T-helper 1 cell treated with Interleukin-12 subunit alpha and Interleukin-12 subunit beta and Interleukin-4 antibody, amounts not matched to agents 30 μg/mL and 1 μg/mL, for 36 hours (primary cell): Measurements from ENCODE around the gene GAL3ST2.
"Not testable (repeated sequence)": the region's sequence is repeated elsewhere in the genome, so short reads cannot be mapped to it uniquely, and the experiment has no call there.

Experiments used
- H3K27ac Mint-ChIP-seq: one replicate; pipeline ENCODE4 v1.8.0; 2021; ENCODE audit warnings: mild to moderate bottlenecking, mixed read lengths
- H3K27me3 Mint-ChIP-seq: one replicate; pipeline ENCODE4 v1.8.0; 2021; ENCODE audit warnings: low read depth, mixed read lengths
- H3K36me3 Mint-ChIP-seq: one replicate; pipeline ENCODE4 v1.8.0; 2021; ENCODE audit warnings: low read depth, mixed read lengths
- H3K4me1 Mint-ChIP-seq: one replicate; pipeline ENCODE4 v1.8.0; 2021; ENCODE audit warnings: low read depth, mixed read lengths
- H3K4me3 Mint-ChIP-seq: one replicate; pipeline ENCODE4 v1.8.0; 2021; ENCODE audit warnings: mild to moderate bottlenecking, moderate library complexity, mixed read lengths
- H3K9me3 Mint-ChIP-seq: one replicate; pipeline ENCODE4 v1.8.0; 2021; ENCODE audit warnings: mixed read lengths

The GAL3ST2 gene

GRCh38 chr2:241741016-241741415 is 35.6 kb upstream of the GAL3ST2 start:
- Mint-ChIP-seq H3K9me3 (no peaks in the 10 kb centered on the region), H3K27ac (no peak overlapping the region), H3K4me3 (no peak overlapping the region), H3K36me3 (peaks cover 11% of the 10 kb centered on the region), H3K4me1 (peaks cover 20% of the 10 kb centered on the region), H3K27me3 (no peaks in the 10 kb centered on the region)

GRCh38 chr2:241742320-241742939 is 34.2 kb upstream of the GAL3ST2 start:
- Mint-ChIP-seq H3K4me1 (peaks cover 17% of the 10 kb centered on the region), H3K9me3 (no peaks in the 10 kb centered on the region), H3K36me3 (peaks cover 16% of the 10 kb centered on the region), H3K27ac (no peak overlapping the region), H3K4me3 (no peak overlapping the region), H3K27me3 (no peaks in the 10 kb centered on the region)

- peaks cover 16% of the 10 kb centered on the region for H3K36me3 Mint-ChIP-seq
- H3K9me3 Mint-ChIP-seq, H3K27me3 Mint-ChIP-seq, H3K4me3 Mint-ChIP-seq, H3K27ac Mint-ChIP-seq: not testable (repeated sequence)
- peaks cover 17% of the 10 kb centered on the region for H3K4me1 Mint-ChIP-seq
Measured at GRCh38 chr2:241743008-241743407, 33.6 kb upstream of the GAL3ST2 start.

DNA sequence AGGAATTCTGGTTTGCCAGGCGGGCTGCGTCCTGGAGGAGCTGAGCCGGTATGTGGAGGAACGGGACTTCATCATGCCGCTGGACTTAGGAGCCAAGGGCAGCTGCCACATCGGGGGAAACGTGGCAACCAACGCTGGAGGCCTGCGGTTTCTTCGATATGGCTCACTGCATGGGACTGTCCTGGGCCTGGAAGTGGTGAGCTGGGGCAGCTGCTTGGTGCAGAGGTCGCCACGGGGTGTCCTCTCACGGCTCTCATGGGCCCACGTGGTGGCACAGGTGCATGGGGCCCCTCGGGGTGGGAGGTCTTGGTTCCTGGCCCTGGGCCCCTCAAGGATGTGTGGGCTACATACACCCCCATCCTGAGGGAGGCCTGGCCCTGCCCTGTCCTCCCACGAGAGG is 33.0 kb upstream of the GAL3ST2 start:
- Mint-ChIP-seq H3K27me3 (no peaks in the 10 kb centered on the region), H3K36me3 (peaks cover 13% of the 10 kb centered on the region), H3K4me3 (no peak overlapping the region), H3K4me1 (peaks cover 15% of the 10 kb centered on the region), H3K9me3 (no peaks in the 10 kb centered on the region), H3K27ac (no peak overlapping the region)

DNA sequence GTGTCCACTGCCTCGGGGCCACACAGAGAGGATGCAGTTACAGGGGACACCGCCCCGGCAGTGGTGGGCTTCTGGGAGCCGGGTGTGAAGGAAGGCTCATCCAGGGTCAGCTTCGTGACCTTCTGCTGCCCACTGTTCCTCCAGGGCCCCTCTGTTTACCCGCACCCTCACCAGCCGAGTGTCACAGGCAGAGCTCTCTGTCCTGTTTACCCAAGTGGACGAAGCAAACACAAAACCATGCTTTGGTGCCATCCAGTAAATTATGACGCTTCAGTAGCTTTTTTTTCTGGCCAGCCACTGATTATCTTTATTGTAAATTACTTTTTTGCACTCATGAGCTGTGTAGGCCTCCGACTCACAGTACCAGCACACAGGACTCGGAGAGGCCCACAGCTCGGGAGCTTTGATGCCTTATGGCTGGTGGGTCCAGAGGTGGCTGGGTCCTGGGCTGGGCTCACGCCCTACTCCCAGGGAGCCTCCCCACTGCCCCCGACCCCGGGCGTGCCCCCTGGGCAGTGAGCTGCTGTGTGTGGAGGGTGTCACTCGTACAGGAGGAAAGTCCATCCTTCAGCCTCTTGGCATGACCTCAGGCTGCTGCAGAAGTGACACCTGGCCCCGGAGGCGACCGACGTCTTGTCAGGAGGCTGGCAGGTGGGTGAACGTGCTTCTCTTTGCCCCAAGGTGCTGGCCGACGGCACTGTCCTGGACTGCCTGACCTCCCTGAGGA is 32.4 kb upstream of the GAL3ST2 start:
- Mint-ChIP-seq H3K36me3 (peaks cover 12% of the 10 kb centered on the region), H3K9me3 (no peaks in the 10 kb centered on the region), H3K27ac (no peak overlapping the region), H3K4me3 (no peak overlapping the region), H3K4me1 (peaks cover 13% of the 10 kb centered on the region), H3K27me3 (no peaks in the 10 kb centered on the region)

- no peak overlapping the region for H3K27ac Mint-ChIP-seq
- no peaks in the 10 kb centered on the region for H3K9me3 Mint-ChIP-seq
- H3K36me3 Mint-ChIP-seq: peaks cover 12% of the 10 kb centered on the region
- H3K27me3 Mint-ChIP-seq: no peaks in the 10 kb centered on the region
- H3K4me1 Mint-ChIP-seq: peaks cover 6% of the 10 kb centered on the region
- H3K4me3 Mint-ChIP-seq: no peak overlapping the region
Measured at GRCh38 chr2:241745276-241745675, 31.3 kb upstream of the GAL3ST2 start.

DNA sequence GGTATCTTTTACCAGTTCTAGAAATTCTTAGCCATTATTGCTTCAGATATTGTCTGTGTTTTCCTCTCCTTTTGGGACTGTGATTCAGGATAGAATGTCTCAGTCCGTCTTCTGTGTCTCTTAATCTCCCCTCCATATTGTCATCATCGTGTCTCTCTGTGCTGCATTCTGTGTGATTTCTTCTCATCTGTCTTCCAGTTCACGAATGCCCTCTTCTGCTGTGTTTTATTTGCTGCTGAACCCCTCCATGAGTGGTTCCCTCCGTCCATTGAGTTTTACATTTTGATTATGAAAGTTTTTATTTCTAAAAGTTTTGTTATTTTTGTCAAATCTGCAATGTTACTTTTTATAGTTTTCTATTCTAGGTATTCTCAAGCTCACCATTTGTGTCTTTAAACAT is 30.5 kb upstream of the GAL3ST2 start:
- no peak overlapping the region for H3K4me3 Mint-ChIP-seq
- H3K36me3 Mint-ChIP-seq: peaks cover 12% of the 10 kb centered on the region
- H3K4me1 Mint-ChIP-seq: peaks cover 4% of the 10 kb centered on the region
- H3K27ac Mint-ChIP-seq: no peak overlapping the region
- H3K9me3 Mint-ChIP-seq: no peaks in the 10 kb centered on the region
- no peaks in the 10 kb centered on the region for H3K27me3 Mint-ChIP-seq

DNA sequence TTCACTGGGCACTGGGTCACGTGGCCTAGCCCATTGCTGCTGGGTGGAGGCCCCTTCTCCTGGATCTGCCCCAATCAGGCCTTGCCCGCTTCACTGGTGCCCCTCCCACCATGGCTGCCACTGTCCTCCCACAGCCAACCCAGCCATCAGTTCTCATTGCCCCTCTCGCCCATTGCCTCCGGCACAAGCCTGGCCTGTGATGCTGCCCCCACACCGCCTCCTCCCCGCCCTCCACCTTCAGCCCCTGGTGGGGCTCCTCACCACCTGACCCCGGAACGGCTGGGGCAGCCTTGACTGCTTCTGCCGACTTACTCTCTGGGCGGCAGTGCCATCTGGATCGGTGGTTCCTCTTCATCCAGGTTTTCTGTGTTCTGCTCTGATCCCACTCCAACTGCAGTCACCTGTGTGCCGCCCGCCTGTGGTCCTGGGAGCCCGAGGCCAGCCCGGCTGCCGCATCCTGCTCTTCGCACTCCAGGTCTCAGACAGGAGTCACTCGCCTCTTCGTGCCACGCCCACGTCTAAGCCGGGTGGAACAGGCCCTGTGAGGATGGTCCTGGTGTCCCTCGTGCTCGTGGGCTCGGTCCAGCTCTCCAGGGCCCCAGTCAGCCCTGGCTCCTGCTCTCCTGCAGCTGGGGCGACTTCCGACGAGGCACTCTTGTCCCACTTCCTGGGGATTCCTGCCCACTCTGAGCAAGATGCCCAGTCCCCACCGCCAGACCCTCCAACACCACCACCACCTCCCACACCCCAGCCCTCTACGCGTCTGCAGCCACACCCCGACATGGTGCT is 28.0 kb upstream of the GAL3ST2 start:
- no peaks in the 10 kb centered on the region for H3K4me1 Mint-ChIP-seq
- no peaks in the 10 kb centered on the region for H3K27me3 Mint-ChIP-seq
- H3K9me3 Mint-ChIP-seq: no peaks in the 10 kb centered on the region
- H3K36me3 Mint-ChIP-seq: peaks cover 12% of the 10 kb centered on the region
- H3K27ac Mint-ChIP-seq: no peak overlapping the region
- H3K4me3 Mint-ChIP-seq: no peak overlapping the region

- no peak overlapping the region for H3K4me3 Mint-ChIP-seq
- no peak overlapping the region for H3K27ac Mint-ChIP-seq
- no peaks in the 10 kb centered on the region for H3K4me1 Mint-ChIP-seq
- H3K27me3 Mint-ChIP-seq: no peaks in the 10 kb centered on the region
- peaks cover 12% of the 10 kb centered on the region for H3K36me3 Mint-ChIP-seq
- H3K9me3 Mint-ChIP-seq: no peaks in the 10 kb centered on the region
Measured at GRCh38 chr2:241750076-241750840, 26.4 kb upstream of the GAL3ST2 start.

GRCh38 chr2:241751152-241751551 is 25.5 kb upstream of the GAL3ST2 start:
- H3K36me3 Mint-ChIP-seq: peaks cover 3% of the 10 kb centered on the region
- no peak overlapping the region for H3K4me3 Mint-ChIP-seq
- no peaks in the 10 kb centered on the region for H3K9me3 Mint-ChIP-seq
- H3K27ac Mint-ChIP-seq: no peak overlapping the region
- H3K27me3 Mint-ChIP-seq: no peaks in the 10 kb centered on the region
- no peaks in the 10 kb centered on the region for H3K4me1 Mint-ChIP-seq

DNA sequence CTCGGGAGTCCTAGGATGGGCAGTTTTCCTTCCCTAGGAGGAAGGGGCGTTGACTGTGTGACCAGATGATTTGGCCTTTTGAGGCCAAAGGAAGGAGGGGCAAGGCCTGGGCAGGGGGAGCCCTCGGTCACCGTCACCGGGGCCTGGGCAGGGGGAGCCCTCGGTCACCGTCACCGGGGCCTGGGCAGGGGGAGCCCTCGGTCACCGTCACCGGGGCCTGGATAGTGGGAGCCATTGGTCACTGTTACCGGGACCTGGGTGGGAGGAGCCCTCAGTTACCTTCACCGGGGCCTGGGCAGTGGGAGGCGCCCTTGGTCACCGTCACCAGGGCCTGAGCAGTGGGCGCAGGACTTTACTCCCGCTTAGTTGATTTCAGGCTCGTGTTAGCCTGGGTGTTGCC is 24.8 kb upstream of the GAL3ST2 start:
- Mint-ChIP-seq H3K27ac (no peak overlapping the region), H3K27me3 (no peaks in the 10 kb centered on the region), H3K36me3 (peaks cover 3% of the 10 kb centered on the region), H3K9me3 (no peaks in the 10 kb centered on the region), H3K4me1 (no peaks in the 10 kb centered on the region), H3K4me3 (no peak overlapping the region)

DNA sequence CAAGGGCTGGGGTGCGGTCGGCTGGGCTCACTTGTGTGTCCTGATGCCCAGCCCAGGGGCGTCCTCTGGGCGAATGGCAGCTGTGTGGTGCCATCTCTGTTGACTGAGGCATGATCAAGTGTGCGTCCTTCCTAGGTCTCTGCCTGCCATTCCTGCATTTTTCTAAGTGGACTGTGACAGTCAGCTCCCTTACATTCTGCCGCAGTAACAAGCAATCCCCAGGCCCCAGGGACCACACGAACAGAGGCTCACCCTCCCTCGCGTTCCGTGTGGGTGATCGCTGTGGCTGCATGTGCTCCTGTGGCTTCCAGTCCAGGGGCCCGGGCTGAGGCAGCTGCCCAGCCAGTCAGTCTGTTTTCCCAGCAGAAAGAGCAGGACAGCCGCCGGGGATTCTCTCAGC is 24.4 kb upstream of the GAL3ST2 start:
- Mint-ChIP-seq H3K27ac (no peak overlapping the region), H3K9me3 (no peaks in the 10 kb centered on the region), H3K4me1 (no peaks in the 10 kb centered on the region), H3K36me3 (no peaks in the 10 kb centered on the region), H3K27me3 (no peaks in the 10 kb centered on the region), H3K4me3 (no peak overlapping the region)

DNA sequence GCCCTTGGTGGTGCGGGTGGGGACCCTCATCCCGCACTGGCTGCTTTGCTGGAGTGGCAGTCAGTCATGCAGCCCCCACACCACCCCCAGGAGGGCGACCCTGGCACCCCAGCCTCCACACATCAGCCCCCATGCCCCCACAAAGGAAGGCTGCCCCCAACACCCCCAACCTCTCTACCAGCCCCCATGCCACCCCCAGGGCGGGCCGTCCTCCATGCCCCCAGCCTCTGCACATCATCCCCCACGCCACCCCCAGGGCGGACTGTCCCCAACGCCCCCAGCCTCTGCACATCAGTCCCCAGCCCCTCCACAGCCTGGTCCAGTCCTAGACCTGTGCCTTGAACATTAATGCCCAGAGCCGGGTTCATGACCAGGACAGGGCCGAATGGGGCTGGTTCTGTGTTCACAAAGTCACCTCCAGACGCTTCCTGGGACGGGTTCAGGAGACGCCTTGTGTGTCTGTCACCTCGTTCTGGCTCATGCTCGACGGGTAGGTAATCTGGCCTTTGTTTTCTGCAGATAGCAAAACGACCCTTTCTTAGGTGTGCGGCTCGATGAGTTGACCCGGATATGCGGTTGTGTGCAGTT is 23.8 kb upstream of the GAL3ST2 start:
- no peaks in the 10 kb centered on the region for H3K9me3 Mint-ChIP-seq
- H3K4me1 Mint-ChIP-seq: no peaks in the 10 kb centered on the region
- H3K27ac Mint-ChIP-seq: no peak overlapping the region
- no peaks in the 10 kb centered on the region for H3K27me3 Mint-ChIP-seq
- H3K36me3 Mint-ChIP-seq: no peaks in the 10 kb centered on the region
- H3K4me3 Mint-ChIP-seq: no peak overlapping the region

DNA sequence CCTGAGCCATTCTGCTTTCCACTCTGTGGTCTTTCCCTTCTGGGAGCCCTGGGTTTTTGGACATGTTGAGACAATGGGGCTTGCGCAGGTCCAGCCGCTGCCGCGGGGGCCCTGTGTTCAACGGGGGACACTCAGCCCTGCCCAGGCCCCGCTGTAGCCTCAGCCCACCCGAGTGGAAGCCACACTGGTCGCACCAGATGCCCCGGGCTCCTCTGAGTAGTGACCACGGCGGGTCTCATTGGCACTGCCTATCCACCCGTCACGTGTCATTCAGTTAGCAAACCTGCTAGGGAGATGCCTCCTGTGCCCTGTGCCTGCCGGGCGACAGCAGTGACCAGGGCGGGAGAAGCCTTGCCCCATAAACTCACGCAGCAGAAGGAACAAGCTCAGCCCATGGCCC is 23.1 kb upstream of the GAL3ST2 start:
- no peaks in the 10 kb centered on the region for H3K9me3 Mint-ChIP-seq
- H3K36me3 Mint-ChIP-seq: no peaks in the 10 kb centered on the region
- H3K4me1 Mint-ChIP-seq: no peaks in the 10 kb centered on the region
- H3K27me3 Mint-ChIP-seq: no peaks in the 10 kb centered on the region
- no peak overlapping the region for H3K4me3 Mint-ChIP-seq
- H3K27ac Mint-ChIP-seq: no peak overlapping the region
